ENCODE data around the gene EDEM1.

DNA sequence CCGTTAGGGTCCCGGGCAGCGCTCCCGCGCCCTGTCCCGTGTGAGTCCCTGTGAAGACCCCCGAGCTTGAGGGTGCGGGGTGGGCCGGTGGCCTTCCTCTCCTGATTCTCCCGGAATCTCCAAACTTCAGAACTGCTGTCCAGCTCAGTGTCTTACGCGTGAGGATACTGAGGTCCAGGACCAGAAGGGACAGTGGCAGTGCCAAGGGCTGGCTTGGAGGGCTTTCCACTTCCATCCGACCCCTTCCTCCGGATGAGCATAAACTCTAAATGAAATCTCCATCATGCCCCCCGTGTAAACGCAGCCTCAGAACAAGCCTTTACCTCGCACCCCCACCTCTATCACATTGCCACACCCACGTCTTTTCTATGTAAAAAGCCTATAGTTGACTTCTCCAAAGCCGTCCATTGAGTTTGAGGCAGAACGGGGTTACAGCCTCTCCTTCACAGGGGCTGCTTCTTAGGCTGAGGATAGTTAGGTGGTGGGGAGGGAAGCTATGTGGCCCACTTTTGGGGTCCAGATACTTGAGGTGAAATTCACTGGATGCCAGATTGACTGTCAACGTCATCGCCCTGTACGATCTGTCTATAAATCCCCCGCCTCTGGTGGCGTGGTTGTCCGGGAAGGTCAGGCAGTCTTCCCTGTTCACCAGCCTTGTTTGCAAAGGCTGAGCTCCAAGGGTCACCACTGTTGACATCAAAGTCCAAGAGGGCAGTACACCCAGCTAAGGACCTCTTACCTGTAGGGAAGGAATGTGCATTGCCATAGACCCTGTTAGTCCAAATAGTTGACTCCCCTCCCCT lies 1.1 kb downstream of the EDEM1 start:
- TF ChIP-seq POLR2A (IDR thresholded peaks at IDR 0.05): peak; percentile 82
- TF ChIP-seq, protein P1, sequence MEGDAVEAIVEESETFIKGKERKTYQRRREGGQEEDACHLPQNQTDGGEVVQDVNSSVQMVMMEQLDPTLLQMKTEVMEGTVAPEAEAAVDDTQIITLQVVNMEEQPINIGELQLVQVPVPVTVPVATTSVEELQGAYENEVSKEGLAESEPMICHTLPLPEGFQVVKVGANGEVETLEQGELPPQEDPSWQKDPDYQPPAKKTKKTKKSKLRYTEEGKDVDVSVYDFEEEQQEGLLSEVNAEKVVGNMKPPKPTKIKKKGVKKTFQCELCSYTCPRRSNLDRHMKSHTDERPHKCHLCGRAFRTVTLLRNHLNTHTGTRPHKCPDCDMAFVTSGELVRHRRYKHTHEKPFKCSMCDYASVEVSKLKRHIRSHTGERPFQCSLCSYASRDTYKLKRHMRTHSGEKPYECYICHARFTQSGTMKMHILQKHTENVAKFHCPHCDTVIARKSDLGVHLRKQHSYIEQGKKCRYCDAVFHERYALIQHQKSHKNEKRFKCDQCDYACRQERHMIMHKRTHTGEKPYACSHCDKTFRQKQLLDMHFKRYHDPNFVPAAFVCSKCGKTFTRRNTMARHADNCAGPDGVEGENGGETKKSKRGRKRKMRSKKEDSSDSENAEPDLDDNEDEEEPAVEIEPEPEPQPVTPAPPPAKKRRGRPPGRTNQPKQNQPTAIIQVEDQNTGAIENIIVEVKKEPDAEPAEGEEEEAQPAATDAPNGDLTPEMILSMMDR (IDR thresholded peaks at IDR 0.05): peak in 1 of 4 donors; percentile 5

All from right lobe of liver (tissue), 4 donors.